Measurements from ENCODE around the gene CIART. TPM values are rescaled to one million over a fixed set of nuclear protein-coding genes. Genes with fewer than 3 reads are reported as not detected.
A peak's percentile ranks its signal among the peaks of the same experiment; 100 is the strongest.

Gene CIART
- total and polyA plus RNA-seq, 10 of the 15 experiments (the other 5 are each of a cell fraction or from before 2014, with no cell fraction given) = 0.44 to 1.4 (median 0.67) TPM

- TF ChIP-seq ATF3 (IDR thresholded peaks at IDR 0.05; ENCODE audit: borderline replicate concordance, extremely low read depth, low read depth, low read length) = no peak
- no peak for TF ChIP-seq ZNF384 (IDR thresholded peaks at IDR 0.05; ENCODE audit: borderline replicate concordance, low read depth, low read length)
- no peak for TF ChIP-seq ZNF592 (IDR thresholded peaks at IDR 0.05)
Observed at GRCh38 chr1:150259758-150260669, 22.3 kb upstream of the CIART start (continued).

- no peak overlapping the region for H2AFZ ChIP-seq (ENCODE audit: control insufficient read depth, low read depth, low read length)
- intact Hi-C loops (cut with micrococcal nuclease; ENCODE audit: unreplicated experiment) (no loop called here), in situ Hi-C loops (cut with MboI) (no loop called here)
- ChIA-PET SMC1A (ENCODE audit: uncharacterized antibody, unreplicated experiment) (interaction anchor here (0.6 to 1.2 kb wide), 4 partner anchors 11 to 386 kb away, joined by 3 to 5 read pairs (median 3); partner anchors contain the start of gene C1orf54), CTCF (interaction anchor here (1.3 to 5.8 kb wide), 2 partner anchors 10 to 20 kb away, joined by 4 to 27 read pairs; partner anchors contain the start of gene CIART), POLR2A (no interaction called here), RAD21 (ENCODE audit: unreplicated experiment) (no interaction called here)
- ATAC-seq (no peak), DNase-seq (ENCODE audit: low read depth, low spot score) (no peak), FAIRE-seq (no peak)
- no peak overlapping the region for H3K9ac ChIP-seq (ENCODE audit: control insufficient read depth, insufficient read depth, low read length)
- no peak overlapping the region for H3K4me3 ChIP-seq
- H3K27ac ChIP-seq (ENCODE audit: control insufficient read depth, insufficient read depth) = no peak overlapping the region
- H3K36me3 ChIP-seq (ENCODE audit: control insufficient read depth in 2 of 2, insufficient read depth in 2 of 2, low read length in 1 of 2) = peaks cover 4 to 17% of the 10 kb centered on the region in 2 experiments
- H3K9me3 ChIP-seq (replicated peaks; ENCODE audit: control insufficient read depth, insufficient read depth, low read length) = no peaks in the 10 kb centered on the region
- H3K4me2 ChIP-seq (ENCODE audit: control insufficient read depth, insufficient read depth) = no peak overlapping the region
- H4K20me1 ChIP-seq (ENCODE audit: control insufficient read depth, insufficient read depth) = no peaks in the 10 kb centered on the region
- 66% methylated on average over 6 of the region's 6 CpGs for WGBS (ENCODE audit: insufficient coverage, insufficient replicate concordance, low lambda C conversion rate, missing lambda C conversion rate)
- H3K27me3 ChIP-seq (replicated peaks in 1 of 2; ENCODE audit: control insufficient read depth in 2 of 2, insufficient read depth in 2 of 2, low read length in 1 of 2) = no peaks in the 10 kb centered on the region; a peak in 2 of 4 replicates
- BruUV-seq (replicated peaks) = no TSS peak
- TF ChIP-seq HDAC6 (IDR thresholded peaks at IDR 0.05; ENCODE audit: unreplicated experiment) = no peak
- TF ChIP-seq POLR2A (IDR thresholded peaks at IDR 0.05; ENCODE audit: low read depth, low read length) = peak; percentile 35; the same call in 1 of the 2 replicates
- H3K79me2 ChIP-seq (ENCODE audit: control insufficient read depth, insufficient read depth, low read length) = peaks cover 2% of the 10 kb centered on the region; the same call in 1 of the 2 replicates
- H3K4me1 ChIP-seq (ENCODE audit: control insufficient read depth, insufficient read depth, low read length) = no peaks in the 10 kb centered on the region; the same call in 1 of the 2 replicates
Observed at GRCh38 chr1:150261367-150261766, 21.0 kb upstream of the CIART start.
